ENCODE measurements around the gene RMND5B. TPM values are rescaled to one million over a fixed set of nuclear protein-coding genes. Genes with fewer than 3 reads are reported as not detected.

Gene RMND5B
- total RNA-seq, 2 experiments from 2014 or later, result 3.8 to 6.0 TPM

GRCh38 chr5:178114325-178115135, 16.3 kb upstream of the RMND5B start:
- Mint-ChIP-seq H3K27ac (peak overlapping the region; percentile 43), H3K4me1 (ENCODE audit: low read depth) (peaks cover 41% of the 10 kb centered on the region), H3K36me3 (ENCODE audit: low read depth) (no peaks in the 10 kb centered on the region), H3K9me3 (ENCODE audit: insufficient read depth) (no peaks in the 10 kb centered on the region), H3K27me3 (ENCODE audit: low read depth) (peaks cover 22% of the 10 kb centered on the region), H3K4me3 (peak overlapping the region; percentile 77)
- CTCF ChIA-PET, result interaction anchor here (1.0 to 1.3 kb wide), 4 partner anchors 9 to 39 kb away, joined by 3 to 4 read pairs (median 4); partner anchors contain the start of gene NHP2
- POLR2A ChIA-PET, result no interaction called here
- ATAC-seq, result peak; percentile 34
- DNase-seq, result peak; percentile 57

DNA sequence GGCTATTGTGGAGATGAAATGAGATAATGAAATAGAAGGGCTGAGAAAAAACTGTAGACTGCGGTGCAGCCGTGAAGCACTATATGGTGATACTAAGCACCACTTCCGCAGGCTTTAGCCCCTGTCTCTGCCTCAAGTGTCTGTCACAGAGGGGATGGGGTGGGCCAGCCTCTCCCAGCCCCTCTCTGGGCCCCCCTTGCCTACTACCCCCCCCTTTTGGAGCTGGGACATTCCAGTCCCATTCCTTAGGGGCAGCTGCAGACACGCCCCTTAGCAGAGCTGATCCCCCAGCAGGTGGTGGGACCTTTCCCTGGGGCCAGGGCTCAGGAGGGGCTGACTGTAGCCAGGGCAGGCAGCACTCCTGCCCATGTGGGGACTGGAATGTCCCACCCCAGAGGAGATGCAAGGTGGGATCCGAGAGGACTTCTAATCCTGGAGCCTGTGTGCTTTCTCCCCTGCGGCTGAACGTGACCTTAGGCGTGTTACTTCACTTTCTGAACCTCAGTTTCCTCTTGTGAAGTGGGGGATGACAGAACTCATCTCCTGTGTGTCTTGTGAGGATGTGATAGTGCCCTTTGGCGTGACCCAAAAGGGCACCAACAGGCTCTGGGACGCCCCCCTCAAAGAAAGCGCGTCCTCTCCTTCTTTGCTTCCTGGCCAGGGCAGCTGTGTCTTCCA, 15.5 kb upstream of the RMND5B start:
- H3K36me3 Mint-ChIP-seq (ENCODE audit: low read depth), result no peaks in the 10 kb centered on the region
- H3K9me3 Mint-ChIP-seq (ENCODE audit: insufficient read depth), result no peaks in the 10 kb centered on the region
- H3K27ac Mint-ChIP-seq, result peak overlapping the region; percentile 77
- H3K4me3 Mint-ChIP-seq, result peak overlapping the region; percentile 77
- H3K4me1 Mint-ChIP-seq (ENCODE audit: low read depth), result peaks cover 41% of the 10 kb centered on the region
- DNase-seq (peak; percentile 66), ATAC-seq (peak; percentile 24)
- POLR2A ChIA-PET, result interaction anchor here (0.6 to 2.0 kb wide), 2 partner anchors 18 to 89 kb away, joined by 3 to 7 read pairs; partner anchors contain the start of gene HNRNPAB
- CTCF ChIA-PET, result interaction anchor here (1.0 to 1.2 kb wide), 3 partner anchors 31 to 39 kb away, joined by 3 to 4 read pairs (median 4); no protein-coding TSS in a partner anchor
- peaks cover 21% of the 10 kb centered on the region for H3K27me3 Mint-ChIP-seq (ENCODE audit: low read depth)

DNA sequence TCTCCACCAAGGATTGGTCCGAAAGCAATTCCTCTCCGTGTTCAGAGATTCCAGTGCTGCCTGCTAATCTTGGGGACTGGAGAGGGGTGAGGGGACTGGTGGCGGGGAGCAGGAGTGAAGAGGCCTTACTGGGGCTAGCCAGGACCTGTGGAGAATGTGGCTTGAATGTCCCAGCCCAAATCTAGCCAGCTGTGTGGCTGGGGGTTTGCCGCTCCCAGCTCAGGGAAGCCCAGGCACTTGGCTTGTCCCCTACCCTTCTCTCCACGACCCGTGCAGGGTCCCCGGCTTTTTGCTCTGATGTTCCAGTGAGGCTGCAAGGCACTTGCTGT, 15.0 kb upstream of the RMND5B start:
- Mint-ChIP-seq H3K27me3 (ENCODE audit: low read depth) (peaks cover 16% of the 10 kb centered on the region), H3K4me3 (peak overlapping the region; percentile 77), H3K4me1 (ENCODE audit: low read depth) (peaks cover 45% of the 10 kb centered on the region), H3K9me3 (ENCODE audit: insufficient read depth) (no peaks in the 10 kb centered on the region), H3K36me3 (ENCODE audit: low read depth) (no peaks in the 10 kb centered on the region), H3K27ac (peak overlapping the region; percentile 77)
- ATAC-seq (no peak), DNase-seq (no peak)
- CTCF ChIA-PET, result interaction anchor here (1.0 to 1.9 kb wide), 4 partner anchors 31 to 41 kb away, joined by 4 to 12 read pairs (median 4); partner anchors contain the start of gene NHP2
- POLR2A ChIA-PET, result interaction anchor here (0.6 to 2.0 kb wide), 2 partner anchors 18 to 89 kb away, joined by 3 to 7 read pairs; partner anchors contain the start of gene HNRNPAB

DNA sequence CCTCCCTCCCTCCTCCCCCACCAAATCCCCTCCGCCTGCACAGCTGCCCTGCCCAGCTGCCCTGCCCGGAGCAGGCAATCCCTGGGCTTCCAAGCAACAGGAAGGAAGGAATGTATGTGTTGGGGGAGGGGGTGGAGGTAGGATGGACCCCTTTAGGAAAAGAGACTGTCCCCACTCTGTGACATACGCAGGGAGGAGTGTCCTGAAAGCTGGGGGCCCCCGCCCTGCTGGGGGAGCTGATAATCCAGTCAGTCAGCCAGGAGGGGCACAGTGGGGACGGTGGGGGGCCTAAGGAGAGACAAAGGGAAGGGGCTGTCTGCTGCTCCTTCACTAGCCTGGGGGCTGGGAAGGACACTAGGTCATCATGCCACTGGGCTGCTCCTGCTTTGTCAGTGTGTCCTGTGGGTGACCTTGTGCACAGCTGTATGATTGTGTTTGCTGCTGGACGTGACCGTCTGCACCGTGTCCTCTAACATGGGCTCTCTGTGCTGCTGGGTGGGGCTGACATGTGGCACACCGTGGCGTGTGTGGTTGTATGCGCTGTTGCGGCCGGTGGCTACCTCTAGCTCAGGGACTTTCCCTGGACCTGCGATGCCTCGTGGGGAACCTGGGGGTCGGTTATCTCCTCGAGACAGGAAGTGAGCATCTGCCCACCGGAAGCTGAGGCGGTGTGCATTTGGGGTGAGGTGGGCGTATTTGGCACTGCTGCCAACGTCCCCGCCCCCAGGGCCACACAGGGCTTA, 14.5 kb upstream of the RMND5B start:
- Mint-ChIP-seq H3K4me1 (ENCODE audit: low read depth) (peaks cover 51% of the 10 kb centered on the region), H3K9me3 (ENCODE audit: insufficient read depth) (no peaks in the 10 kb centered on the region), H3K27me3 (ENCODE audit: low read depth) (peaks cover 13% of the 10 kb centered on the region), H3K36me3 (ENCODE audit: low read depth) (no peaks in the 10 kb centered on the region), H3K4me3 (peak overlapping the region; percentile 77), H3K27ac (peak overlapping the region; percentile 84)
- ChIA-PET POLR2A (interaction anchor here (0.5 to 2.0 kb wide), 3 partner anchors 11 to 88 kb away, joined by 3 to 7 read pairs (median 5); partner anchors contain the start of genes HNRNPAB and RMND5B), CTCF (interaction anchor here (1.0 to 1.9 kb wide), 5 partner anchors 8 to 41 kb away, joined by 3 to 12 read pairs (median 4); partner anchors contain the start of gene NHP2)
- ATAC-seq (peak; percentile 58), DNase-seq (peak; percentile 88)

DNA sequence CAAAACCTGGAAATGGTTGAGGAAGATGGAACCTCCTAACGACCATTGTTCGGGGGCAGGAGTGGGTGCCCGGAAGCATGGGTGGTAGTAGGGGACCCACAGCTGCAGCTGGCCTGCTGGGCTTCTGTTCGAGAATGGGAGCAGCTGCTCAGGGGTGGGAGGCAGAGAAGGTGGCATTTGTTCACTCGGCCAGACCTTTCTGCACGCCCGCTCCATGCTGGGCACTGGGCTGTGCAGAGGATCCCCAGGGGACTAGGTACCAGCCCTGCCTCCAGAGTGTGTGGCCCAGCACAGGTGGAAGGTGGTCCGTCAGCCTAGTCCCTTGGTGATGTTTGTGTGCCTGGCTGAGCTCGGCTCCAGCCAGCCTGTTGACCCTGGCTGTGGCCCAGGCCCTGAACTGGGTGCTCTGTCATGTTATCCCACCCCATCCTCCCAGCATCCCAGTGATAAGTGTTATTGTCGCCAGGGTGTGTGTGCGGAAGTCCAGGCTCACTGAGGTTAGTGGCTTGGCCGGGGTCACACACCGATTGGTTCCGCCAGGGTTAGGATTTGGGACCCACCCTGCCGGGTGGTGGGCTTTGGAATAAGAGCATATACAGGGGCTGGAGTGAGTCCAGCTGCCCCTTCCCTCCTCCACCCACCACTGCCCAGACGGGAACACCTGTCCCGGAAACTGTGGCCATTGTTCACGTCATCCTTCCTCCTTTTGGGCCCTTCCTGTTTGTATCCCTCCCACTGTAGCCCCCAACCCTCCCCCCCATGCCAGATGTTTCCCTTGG, 12.7 kb upstream of the RMND5B start:
- DNase-seq (no peak), ATAC-seq (no peak)
- no peaks in the 10 kb centered on the region for H3K36me3 Mint-ChIP-seq (ENCODE audit: low read depth)
- peaks cover 50% of the 10 kb centered on the region for H3K4me1 Mint-ChIP-seq (ENCODE audit: low read depth)
- POLR2A ChIA-PET, result no interaction called here
- H3K27ac Mint-ChIP-seq, result no peak overlapping the region
- H3K27me3 Mint-ChIP-seq (ENCODE audit: low read depth), result peaks cover 2% of the 10 kb centered on the region
- no peaks in the 10 kb centered on the region for H3K9me3 Mint-ChIP-seq (ENCODE audit: insufficient read depth)
- CTCF ChIA-PET, result interaction anchor here (1.2 to 1.9 kb wide), 2 partner anchors 27 to 35 kb away, joined by 4 to 5 read pairs; partner anchors contain the start of gene NHP2
- H3K4me3 Mint-ChIP-seq, result no peak overlapping the region

DNA sequence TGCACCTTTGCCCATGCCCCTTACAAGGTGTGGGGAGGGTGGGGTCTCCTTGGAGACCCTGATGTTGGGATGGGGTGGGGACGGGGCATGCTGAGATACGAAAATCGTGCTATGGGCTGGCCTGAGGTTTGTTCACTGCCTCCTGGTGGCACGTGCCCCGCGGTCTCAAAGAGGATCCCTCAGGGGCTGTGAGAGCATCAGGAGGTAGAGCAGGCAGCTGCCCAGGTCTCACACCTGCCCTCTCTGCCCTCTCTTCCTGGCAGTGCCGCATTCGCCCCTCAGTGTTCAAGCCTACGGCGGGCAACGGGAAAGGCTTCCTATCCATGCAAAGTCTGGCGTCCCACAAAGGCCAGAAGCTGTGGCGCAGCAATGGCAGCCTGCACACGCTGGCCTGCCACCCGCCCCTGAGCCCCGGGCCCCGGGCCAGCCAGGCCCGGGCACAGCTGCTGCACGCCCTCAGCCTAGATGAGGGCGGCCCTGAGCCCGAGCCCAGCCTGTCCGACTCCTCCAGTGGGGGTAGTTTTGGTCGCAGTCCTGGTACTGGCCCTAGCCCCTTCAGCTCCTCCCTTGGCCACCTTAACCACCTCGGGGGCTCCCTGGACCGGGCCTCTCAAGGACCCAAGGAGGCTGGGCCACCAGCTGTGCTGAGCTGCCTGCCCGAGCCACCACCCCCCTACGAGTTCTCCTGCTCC, 10.8 kb upstream of the RMND5B start:
- Mint-ChIP-seq H3K36me3 (ENCODE audit: low read depth) (no peaks in the 10 kb centered on the region), H3K27me3 (ENCODE audit: low read depth) (no peaks in the 10 kb centered on the region), H3K27ac (no peak overlapping the region), H3K4me3 (no peak overlapping the region), H3K9me3 (ENCODE audit: insufficient read depth) (no peaks in the 10 kb centered on the region), H3K4me1 (ENCODE audit: low read depth) (peaks cover 39% of the 10 kb centered on the region)
- no peak for DNase-seq
- POLR2A ChIA-PET, result interaction anchor here (0.6 to 1.5 kb wide), 3 partner anchors 11 to 92 kb away, joined by 3 to 12 read pairs (median 3); partner anchors contain the start of gene RMND5B
- ATAC-seq, result no peak
- CTCF ChIA-PET, result interaction anchor here (1.0 to 3.2 kb wide), 24 partner anchors 9 to 84 kb away, joined by 3 to 42 read pairs (median 8); partner anchors contain the start of genes HNRNPAB, NHP2 and RMND5B

- no peaks in the 10 kb centered on the region for H3K36me3 Mint-ChIP-seq (ENCODE audit: low read depth)
- no peaks in the 10 kb centered on the region for H3K9me3 Mint-ChIP-seq (ENCODE audit: insufficient read depth)
- DNase-seq, result peak; percentile 90
- CTCF ChIA-PET, result interaction anchor here (0.9 to 3.2 kb wide), 26 partner anchors 8 to 85 kb away, joined by 3 to 42 read pairs (median 7); partner anchors contain the start of genes HNRNPAB, NHP2 and RMND5B
- H3K27me3 Mint-ChIP-seq (ENCODE audit: low read depth), result no peaks in the 10 kb centered on the region
- no peak overlapping the region for H3K4me3 Mint-ChIP-seq
- ATAC-seq, result peak; percentile 87
- POLR2A ChIA-PET, result interaction anchor here (0.6 to 1.5 kb wide), 3 partner anchors 10 to 696 kb away, joined by 3 to 12 read pairs (median 4); partner anchors contain the start of gene RMND5B
- no peak overlapping the region for H3K27ac Mint-ChIP-seq
- peaks cover 32% of the 10 kb centered on the region for H3K4me1 Mint-ChIP-seq (ENCODE audit: low read depth)
These were observed 10.0 kb upstream of the RMND5B start for GRCh38 chr5:178120607-178121357.

- no peaks in the 10 kb centered on the region for H3K9me3 Mint-ChIP-seq (ENCODE audit: insufficient read depth)
- H3K4me1 Mint-ChIP-seq (ENCODE audit: low read depth), result peaks cover 24% of the 10 kb centered on the region
- CTCF ChIA-PET, result interaction anchor here (0.9 to 3.2 kb wide), 26 partner anchors 8 to 84 kb away, joined by 3 to 42 read pairs (median 7); partner anchors contain the start of genes HNRNPAB, NHP2 and RMND5B
- DNase-seq (no peak), ATAC-seq (no peak)
- no peak overlapping the region for H3K27ac Mint-ChIP-seq
- no peak overlapping the region for H3K4me3 Mint-ChIP-seq
- no peaks in the 10 kb centered on the region for H3K36me3 Mint-ChIP-seq (ENCODE audit: low read depth)
- POLR2A ChIA-PET, result interaction anchor here (0.7 to 1.5 kb wide), 2 partner anchors 9 to 697 kb away, joined by 4 to 12 read pairs; partner anchors contain the start of gene RMND5B
- no peaks in the 10 kb centered on the region for H3K27me3 Mint-ChIP-seq (ENCODE audit: low read depth)
These were observed 9.2 kb upstream of the RMND5B start for GRCh38 chr5:178121391-178122276.

DNA sequence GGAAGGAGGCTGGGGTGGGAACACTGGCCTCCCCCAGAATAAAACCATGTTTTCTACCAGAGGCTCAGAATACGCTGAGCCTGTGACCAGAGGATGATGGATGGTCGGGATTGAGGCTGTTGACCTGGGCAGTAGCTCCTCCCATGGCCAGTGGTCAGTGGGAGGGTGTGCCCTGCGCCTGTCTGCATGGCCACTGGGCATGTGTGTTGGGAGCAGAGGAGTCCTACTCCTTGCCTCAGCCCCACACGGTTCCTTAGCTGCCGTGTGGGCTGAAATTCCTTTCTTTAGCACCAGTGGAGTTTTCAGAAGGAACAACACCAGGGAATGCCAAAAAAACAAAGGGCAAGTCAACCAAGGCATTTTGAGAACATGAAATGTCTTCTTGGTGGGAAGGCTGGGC, 8.5 kb upstream of the RMND5B start:
- no peaks in the 10 kb centered on the region for H3K36me3 Mint-ChIP-seq (ENCODE audit: low read depth)
- ChIA-PET CTCF (interaction anchor here (1.1 to 3.0 kb wide), 4 partner anchors 9 to 45 kb away, joined by 3 to 15 read pairs (median 10); partner anchors contain the start of genes NHP2 and RMND5B), POLR2A (no interaction called here)
- no peak for ATAC-seq
- no peak for DNase-seq
- no peaks in the 10 kb centered on the region for H3K9me3 Mint-ChIP-seq (ENCODE audit: insufficient read depth)
- no peaks in the 10 kb centered on the region for H3K27me3 Mint-ChIP-seq (ENCODE audit: low read depth)
- H3K27ac Mint-ChIP-seq, result no peak overlapping the region
- no peak overlapping the region for H3K4me3 Mint-ChIP-seq
- H3K4me1 Mint-ChIP-seq (ENCODE audit: low read depth), result peaks cover 22% of the 10 kb centered on the region

All from activated CD8-positive, alpha-beta T cell treated with anti-CD3 and anti-CD28 coated beads, Interleukin-2, amount 10 ng/mL, durations not matched to agents 7 days and 5 days (primary cell).